Ureter (tissue), 1 donor: ENCODE measurements around the gene ADH1C. TPM values are rescaled to one million over a fixed set of nuclear protein-coding genes. Genes with fewer than 3 reads are reported as not detected.
"Not testable (repeated sequence)": the region's sequence is repeated elsewhere in the genome, so short reads cannot be mapped to it uniquely, and the experiment has no call there.

Experiments used
- DNase-seq: peaks from one replicate; pipeline ENCODE4 v3.0.0-alpha.2; 2020; ENCODE audit warnings: low spot score
- total RNA-seq: library from RNA; stranded (reverse); gene quantifications from one replicate; pipeline ENCODE4 v1.2.4, GENCODE V29; 2023
- donor health status: DM: yes; HTN: yes; CAD: no.

ADH1C gene
- total RNA-seq, result 43.5 TPM

DNA sequence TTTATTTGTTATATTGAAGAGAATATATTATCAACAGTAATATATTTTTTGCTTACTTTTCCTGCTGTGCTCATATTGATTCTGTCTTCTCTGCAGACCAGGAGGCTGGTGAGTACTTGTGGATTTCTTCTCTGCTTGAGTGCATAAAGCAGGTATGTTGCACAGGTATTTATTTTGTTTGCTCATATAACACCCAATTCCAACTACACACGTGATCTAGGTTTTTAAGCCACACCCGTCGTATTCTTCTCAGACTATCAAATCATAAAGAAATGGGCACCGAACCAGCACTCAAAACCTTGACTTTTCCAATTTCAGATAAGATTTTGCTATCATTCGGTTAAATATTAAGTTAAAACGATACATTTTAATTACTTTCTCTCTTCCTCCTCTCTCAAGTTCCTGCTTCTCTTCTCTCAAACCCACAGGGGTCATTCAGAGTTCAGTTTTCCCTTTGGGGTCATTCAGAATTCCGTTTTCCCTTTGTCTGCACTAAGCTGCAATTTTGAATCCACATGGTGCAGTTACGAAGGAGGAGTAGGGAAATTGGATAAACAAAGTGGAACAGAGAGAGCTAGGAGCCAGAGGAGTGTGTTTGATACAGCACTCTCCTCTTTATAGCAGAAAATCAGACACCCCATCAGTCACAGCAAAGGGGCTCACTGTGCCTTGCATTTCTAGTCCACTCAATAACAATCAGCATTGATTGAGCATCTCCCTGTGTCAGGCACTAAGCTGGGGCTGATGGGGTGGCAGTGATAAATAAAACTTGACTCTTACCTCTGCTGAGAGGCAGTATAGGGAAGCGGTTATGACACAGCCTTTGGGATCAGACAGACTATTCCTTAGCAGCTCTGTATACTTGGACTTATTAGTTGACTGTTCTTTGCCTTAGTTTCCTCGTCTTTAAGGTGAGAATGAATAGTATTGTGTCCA is at the start of gene ADH1C:
Gene ADH1C, minus strand, starts transcription at position 145 of the 936 bp plus-strand sequence. Its CDS starts 71 bp downstream, at position 74.
- no peak for DNase-seq

DNA sequence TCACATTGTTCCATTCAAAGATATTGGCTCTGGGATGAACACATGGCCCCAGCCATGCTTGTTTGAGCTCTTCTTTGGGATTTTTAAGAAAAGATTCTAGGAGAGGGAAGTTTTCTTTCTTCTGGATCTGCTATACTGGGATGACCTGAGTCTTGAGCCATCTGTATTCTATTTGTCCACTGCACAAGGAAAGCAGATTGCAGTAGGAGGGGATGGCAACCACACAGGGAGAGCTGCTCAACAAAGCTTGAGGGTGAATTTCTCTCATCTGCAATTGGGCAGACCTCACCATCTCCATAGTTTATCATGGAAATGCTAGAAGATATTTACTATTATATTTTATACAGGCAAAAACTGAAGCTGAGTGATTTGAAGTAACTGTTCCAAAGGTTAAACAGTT is 48.3 kb upstream of the ADH1C start:
- DNase-seq, result no peak

DNA sequence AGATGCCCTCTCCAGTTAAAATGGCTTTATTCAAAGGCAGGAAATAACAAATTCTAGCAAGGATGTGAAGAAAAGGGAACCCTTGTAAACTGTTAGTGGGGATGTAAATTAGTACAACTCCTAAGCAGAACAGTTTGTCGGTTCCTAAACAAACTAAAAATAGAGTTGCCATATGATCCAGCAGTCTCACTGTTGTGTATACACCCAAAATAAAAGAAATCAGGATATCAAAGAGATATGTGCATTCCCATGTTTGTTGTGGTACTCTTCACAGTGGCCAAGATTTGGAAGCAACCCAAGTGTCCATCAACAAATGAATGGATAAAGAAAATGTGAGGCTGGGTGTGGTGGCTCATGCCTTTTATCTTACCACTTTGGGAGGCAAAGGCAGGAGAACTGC is 46.5 kb upstream of the ADH1C start:
- no peak for DNase-seq

DNA sequence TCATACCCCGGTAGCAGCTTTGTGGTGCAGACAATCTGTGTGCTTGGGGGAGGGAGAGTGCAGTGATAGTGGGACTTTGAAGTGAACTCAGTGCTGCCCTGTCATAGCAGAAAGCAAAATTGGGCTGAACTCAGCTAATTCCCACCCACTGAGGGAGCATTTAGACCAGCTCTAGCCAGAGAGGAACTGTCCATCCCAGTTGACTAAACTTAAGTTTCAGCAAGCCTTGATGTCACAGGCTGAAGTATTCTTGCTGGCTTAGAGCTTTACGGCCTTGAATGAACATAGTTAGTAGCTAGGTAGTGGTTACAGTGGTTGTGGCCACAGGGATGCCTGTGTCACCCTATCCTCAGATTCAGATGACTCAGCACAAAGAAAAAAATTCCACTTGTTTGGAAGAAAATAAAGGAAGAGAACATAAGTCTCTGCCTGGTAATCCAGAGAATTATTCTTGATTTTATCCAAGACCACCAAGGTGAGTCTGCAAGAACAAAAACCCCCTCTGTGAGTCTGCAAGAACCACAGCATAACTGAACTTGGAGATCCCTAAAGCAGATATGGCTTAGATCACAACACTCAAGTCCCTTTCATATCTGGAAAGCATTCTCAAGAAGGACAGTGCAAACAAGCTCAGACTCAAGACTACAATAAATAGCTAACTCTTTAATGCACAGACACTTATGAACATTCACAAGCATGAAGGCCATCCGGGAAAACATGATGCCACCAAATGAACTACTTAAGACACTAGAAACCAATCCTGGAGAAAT is 43.2 kb upstream of the ADH1C start:
- DNase-seq, result no peak

DNA sequence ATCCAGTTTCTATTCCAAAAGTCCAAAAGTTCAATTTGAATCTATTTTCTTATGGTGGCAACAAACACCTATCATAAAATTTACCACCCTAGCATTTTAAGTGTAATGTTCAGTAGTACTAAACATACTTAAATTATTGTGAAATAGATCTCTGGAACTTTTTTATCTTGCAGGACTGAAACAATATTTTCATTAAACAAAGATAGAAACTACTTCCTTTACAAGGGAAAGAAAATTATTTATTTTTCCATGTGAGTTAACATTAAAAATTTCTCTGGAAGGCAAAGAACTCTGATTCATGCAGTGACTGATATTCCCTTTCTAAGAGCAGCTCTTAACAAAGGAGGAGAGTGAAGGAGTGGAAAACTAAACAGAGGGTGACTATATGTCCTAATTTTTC is 42.4 kb upstream of the ADH1C start:
- DNase-seq, result no peak

DNA sequence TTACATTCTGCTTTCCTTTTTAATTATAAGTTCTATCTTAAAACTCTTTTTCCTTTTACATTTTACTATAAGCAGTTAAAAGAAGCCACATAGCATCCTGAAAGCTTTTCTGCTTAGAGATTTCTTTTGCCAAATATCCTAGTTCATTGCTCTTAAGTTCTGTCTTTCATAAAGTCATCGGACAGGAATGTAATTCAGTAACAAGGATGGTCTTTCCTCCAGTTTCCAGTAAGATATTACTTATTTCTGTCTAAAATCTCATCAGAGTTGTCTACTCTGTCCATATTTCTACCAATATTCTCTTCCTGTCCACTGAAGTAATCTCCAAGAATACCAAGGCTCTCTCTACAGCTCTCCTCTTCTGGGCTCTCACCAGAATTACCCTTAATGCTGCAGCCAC is 37.5 kb upstream of the ADH1C start:
- no peak for DNase-seq

DNA sequence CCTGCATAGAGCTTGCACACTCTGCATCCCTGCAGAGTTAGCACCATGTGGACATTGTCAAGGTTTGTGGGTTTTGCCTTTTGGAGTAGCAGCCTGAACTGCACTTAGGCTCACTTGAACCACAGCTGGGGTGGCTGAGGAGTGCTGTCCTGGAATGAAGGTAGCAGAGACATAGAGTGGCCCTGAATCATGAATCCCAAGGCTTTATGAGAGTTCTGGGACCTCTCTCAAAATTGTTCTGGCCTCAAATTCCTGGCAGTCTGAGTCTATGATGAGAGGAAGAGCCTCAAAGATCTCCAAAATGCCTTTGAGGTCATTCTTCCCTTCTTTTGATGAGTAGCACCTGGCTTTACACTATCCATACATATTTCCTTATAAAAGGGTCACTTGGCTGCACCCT is 37.1 kb upstream of the ADH1C start:
- DNase-seq, result no peak

DNA sequence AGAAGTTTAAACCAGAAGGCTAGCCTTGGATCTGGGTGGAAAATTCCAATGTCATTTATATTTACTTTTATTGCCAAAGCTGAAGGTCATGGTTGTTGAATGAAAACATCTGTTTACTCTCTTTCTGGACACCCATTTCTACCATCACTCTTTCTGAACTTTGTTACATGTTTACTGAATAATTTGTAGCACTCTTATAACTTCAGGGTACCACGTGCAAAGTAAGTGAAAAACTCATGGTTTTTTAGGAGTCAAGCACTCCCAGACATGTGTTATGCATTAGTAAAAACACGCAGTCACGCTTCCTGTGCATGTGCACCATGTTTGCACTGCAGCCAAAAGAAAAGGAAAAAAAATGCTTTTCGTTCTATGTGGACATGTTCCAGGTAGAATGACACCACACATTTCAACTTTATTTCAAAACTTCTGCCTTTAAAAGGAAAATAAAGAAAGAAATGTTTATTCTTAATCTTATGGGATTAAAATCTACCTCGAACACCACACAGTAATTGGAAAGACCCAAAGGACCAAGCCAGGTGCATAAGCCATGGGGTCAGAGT is 31.4 kb upstream of the ADH1C start:
- no peak for DNase-seq

DNA sequence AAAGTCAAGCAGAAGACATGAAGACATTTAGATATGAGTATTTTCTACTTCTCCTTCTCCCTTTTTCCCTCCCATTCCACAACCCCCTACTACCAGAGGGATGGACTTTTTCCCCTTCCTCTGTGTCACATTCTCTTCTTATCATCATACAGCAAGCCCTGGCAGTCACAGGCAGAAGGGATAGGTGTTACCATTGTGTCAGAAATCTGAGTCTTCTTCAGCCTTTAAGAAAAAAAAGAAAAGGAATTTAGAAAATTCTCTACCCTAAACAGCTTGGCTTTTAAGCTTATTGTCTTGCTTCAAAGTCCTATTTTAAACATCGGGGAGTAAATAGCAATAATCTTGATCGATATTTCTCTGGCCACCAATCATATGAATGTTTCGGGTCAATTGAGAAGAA is 30.9 kb upstream of the ADH1C start:
- DNase-seq, result no peak

DNA sequence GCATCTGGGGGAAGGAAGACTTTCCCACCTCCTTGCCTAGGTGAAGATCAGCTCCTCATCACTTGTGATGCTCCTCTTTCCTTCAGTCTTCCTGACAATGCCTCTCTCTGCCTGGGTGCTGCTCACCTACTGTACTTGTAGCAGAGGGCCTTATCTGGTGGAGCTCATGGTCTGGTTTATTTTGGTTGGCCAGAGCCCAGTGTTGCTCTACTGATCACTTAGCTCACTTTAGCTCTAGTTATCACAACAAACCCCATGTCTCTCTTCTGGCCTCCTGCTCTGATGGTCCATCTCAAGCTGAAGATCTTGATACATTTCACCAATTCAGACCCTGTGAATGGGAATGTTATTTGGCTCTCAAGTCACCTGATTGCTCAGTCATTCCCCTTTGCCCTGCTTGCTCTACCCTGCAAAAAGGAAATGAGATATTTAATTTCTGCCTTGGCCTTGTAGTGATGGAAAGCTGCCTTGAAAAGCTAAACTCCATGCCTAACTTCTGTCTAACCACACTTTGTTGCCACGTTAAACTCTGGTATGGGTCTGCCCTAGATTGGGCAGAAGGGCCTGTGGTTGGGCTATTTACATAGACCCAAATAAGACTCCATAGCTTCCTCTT is 30.3 kb upstream of the ADH1C start:
- DNase-seq, result no peak

DNA sequence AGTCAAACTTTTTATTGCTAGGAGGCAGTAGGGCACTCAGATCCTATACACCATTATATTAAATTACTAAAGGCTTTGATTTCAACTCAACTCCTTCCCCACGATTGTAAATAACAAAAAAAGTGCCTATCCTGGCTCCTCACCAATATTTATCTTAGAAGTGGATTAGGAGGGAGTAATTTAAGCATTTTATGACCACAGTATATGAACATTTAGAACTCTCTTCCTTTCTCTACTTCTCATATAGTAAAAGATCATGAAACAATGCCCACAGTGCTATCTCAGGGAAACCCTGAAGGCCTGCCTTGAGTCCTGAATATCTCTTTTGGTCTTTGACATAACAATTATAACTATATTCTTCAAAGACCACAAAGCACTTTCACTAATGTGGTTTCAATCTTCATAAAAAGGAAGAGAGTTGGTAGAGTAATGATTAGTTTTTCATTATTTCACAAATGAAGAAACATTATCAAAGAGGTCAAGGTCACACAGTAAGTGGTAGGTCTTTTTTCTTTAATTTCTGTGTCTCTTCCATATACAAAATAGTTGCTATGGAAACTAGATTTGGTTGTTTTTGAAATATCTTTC is 29.1 kb upstream of the ADH1C start:
- no peak for DNase-seq

DNA sequence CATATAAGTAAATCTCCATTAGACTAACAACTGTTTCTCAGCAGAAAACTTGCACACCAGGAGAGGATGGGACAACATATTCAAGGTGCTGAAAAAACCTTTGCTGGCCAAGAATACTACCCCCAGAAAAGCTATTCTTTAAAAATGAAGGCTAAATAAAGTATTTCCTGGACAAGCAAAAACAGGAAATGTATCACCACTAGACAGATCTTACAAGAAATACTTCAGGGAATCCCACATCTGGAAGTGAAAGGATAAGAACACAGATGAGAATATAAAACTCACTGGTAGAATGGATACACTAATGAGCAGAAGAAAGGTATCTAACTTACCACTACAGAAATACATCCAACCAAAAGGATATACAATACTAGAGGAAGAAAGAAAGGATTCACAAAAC is 27.0 kb upstream of the ADH1C start:
- no peak for DNase-seq

DNA sequence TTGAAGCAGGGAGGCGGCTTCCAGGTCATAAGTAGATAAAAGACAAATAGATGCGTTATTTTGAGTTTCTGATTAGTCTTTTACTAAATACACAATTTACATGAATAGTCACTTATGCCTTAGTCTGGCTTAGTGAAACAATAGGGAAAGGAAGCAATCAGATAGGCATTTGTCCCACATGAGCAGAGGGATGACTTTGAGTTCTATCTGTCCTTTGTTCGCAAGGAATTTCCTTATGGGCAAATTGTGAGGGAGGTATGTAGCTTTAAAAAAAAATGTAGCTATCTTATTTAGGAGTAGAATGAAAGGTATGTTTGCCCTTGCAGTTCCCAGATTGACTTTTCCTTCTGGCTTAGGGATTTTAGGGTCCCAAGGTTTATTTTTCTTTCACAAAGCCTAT is 26.3 kb upstream of the ADH1C start:
- no peak for DNase-seq

DNA sequence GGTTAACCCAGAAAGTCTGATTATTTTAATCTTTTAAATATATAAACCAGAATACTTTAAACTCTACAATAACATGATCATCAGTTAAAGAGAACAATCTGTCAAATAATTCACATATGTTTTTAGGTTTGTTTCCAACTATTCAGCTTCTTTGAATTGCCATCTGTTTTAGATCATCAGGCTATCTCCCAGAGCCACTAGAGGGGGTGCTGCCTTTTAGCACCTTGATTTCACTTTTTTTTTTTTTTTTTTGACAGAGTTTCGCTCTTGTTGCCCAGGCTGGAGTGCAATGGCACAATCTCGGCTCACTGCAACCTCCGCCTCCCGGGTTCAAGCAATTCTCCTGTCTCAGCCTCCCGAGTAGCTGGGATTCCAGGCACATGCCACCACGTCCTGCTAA is 24.8 kb upstream of the ADH1C start:
- not testable (repeated sequence) for DNase-seq

DNA sequence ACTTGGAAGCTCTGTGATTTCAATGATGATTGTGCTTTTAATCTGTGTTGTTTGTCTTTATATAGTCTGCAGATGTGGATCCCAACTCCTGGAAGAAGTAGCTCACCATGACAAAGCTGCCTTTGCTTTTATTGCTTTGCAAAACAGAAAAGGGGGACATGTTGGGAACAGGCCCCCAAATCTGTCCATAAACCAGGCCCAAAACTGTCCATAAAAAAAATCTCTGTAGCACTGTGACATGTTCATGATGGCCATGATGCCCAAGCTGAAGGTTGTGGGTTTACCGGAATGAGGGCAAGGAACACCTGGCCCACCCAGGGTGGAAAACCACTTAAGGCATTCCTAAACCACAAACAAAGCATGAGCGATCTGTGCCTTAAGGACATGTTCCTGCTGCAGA is 19.9 kb upstream of the ADH1C start:
- not testable (repeated sequence) for DNase-seq

DNA sequence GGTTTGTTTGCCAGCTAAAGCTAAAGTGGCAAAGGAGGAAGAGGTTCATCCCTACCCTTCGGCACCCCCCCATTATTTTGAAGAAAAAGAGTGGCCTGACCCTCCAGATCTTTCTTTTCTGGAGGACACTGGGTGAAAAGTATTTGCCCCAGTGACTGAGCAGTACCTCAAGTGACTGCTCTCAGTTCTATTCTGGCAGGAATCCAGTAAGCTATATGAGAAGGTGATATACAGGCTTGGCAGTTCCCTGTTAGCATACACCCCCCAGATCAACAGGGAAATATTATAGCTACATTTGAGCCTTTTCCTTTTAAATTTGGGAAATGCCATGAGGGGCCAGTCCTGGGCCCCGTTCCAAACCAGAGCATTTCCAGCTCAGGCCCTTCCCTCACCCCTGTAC is 15.3 kb upstream of the ADH1C start:
- not testable (repeated sequence) for DNase-seq

DNA sequence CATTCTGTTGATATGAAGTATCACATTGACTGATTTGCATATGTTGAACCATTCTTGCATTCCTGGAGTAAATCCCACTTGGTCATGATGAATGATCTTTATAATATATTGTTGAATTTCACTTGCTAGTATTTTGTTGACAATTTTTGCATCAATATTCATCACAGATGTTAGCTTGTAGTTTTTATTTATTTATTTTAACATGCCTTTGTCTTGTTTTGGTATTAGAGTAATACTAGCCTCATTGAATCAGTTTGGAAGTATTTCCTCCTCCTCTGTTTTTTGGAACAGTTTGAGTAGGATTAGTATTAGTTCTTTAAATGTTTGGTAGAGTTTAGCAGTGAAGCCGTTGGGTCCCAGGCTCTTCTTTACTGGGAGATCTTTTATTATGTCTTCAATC is 13.9 kb upstream of the ADH1C start:
- no peak for DNase-seq

DNA sequence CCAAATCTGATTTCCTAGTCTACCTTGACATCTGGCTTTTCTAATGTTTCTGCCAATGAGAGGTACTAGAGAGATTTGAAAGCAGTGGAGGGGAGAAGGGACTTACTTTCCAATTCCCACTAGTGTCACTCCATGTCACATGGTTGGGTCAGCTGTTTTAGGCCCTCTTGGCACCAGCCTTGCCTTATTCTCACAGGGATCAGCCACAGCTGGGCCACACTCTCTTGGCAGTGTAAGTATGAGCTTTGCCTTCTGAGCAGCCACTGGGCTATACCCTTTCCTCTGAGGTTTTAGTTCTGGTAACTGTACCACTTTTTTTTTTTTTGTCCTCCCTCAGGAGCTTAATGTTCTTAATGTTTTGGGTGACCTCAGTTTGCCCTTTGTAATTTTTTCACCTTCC is 10.2 kb upstream of the ADH1C start:
- DNase-seq, result no peak

DNA sequence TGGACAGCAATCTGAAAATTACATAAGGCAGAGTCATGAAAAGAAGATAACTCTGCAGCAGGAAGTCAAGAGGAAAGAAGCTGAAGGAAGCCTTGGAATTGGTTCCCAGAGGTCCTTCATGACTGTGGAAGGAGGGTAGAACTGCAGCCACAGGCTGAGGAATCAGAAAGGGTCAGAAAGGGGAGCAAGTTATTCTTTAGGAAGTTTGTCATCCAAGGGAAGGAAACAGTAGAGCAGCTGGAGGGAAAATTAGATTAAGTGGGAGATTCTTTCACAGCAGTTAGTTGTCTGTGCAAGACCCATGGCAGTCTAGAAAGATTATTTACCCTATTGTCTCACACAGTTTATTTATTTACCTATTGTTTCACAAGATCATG is 9.3 kb upstream of the ADH1C start:
- DNase-seq, result no peak

DNA sequence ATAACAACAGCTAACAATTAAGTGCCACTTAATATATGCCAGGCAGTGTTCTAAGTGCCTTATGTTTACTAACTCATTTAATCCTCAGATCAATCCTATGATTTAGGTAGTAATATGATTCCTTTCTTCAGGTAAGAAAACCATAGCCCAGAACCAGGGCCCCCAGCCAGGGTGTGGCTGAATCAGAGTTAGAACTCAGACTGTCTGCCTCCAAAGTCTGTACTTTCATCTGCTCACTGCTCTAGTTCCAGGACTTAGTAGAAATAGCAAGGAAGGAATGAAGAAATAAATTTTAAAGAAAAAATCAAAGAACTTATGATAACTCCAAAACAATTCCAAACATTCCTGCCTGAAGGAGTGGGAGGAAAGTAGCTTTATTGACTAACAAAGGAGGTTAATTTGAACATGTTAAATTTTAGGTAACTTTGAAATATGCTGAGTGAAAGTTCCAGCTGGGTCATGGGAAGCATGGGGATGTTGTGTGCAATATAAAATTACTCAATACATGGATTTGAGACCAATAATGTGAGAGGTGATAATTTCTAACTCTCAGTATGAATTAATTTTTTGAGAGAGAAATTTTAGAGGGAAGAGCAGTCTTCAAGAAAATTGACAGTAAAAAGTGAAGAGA is 8.8 kb upstream of the ADH1C start:
- DNase-seq, result no peak

DNA sequence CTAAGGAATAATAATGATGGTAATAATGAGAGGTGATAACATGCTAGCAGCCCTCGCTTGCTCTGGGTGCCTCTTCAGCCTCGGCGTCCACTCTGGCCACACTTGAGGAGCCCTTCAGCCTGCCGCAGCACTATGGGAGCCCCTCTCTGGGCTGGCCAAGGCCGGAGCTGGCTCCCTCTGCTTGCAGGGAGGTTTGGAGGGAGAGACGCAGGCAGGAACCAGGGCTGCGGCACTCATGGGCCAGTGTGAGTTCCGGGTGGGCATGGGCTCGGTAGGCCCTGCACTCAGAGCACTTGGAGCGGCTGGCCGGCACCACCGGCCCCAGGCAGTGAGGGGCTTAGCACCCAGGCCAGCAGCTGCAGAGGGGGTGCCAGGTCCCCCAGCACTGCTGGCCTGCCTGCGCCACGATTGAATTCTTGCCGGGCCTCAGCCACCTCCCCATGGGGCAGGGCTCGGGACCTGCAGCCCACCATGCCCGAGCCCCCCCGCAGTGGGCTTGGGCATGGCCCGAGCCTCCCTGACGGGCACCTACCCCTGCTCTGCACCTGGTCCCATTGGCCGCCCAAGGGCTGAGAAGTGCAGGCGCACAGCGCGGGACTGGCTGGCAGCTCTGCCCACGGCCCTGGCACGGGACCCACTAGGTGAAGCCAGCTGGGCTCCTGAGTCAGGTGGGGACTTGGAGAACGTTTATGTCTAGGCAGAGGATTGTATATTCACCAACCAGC is 7.1 kb upstream of the ADH1C start:
- DNase-seq, result no peak
